Globus pallidus (tissue), 1 donor: ENCODE data around the gene C1orf74.
A peak's percentile ranks its signal among the peaks of the same experiment; 100 is the strongest.

Experiments used
- DNase-seq: peaks from one replicate; pipeline ENCODE4 v3.0.0-alpha.2; 2015; ENCODE audit warnings: low spot score

Gene C1orf74

GRCh38 chr1:209746451-209747165 is 37.8 kb downstream of the C1orf74 start:
- DNase-seq: no peak

- DNase-seq: peak; percentile 47
These were observed 41.2 kb downstream of the C1orf74 start for GRCh38 chr1:209743145-209743482.

DNA sequence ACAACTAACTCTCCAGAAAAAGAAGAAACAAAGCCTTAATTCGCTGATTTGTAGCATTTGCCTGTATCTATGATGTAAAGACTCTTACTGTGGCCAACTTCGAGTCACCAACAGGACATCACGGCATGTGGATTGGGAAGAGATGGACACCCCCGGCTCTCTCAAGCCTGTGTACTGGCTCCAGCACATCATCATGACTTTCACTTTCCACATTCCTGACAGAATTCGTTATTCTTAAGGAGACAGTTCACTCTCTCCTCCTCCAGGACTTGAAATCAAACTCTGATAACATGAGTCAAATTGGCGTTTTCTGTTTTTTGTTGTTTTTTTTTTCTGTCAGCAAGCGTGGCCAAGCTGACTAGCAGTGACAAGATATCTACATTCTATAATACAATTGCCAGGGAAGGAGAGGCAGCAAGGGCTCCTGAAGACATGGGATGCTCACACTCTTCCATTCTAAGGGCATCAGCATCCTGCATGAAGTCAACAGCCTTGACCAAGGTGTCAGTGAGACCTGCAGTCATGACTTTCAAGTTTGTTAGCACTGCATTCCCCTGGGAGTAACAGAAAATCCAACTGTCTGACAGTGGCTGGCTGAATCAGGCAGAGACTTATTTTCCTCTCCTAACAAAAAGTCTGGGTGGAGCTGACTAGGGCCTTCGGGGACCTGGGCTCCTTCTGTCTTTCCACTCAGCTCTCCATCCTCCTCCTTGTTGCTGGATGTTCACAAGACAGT is 41.8 kb downstream of the C1orf74 start:
- no peak for DNase-seq

DNA sequence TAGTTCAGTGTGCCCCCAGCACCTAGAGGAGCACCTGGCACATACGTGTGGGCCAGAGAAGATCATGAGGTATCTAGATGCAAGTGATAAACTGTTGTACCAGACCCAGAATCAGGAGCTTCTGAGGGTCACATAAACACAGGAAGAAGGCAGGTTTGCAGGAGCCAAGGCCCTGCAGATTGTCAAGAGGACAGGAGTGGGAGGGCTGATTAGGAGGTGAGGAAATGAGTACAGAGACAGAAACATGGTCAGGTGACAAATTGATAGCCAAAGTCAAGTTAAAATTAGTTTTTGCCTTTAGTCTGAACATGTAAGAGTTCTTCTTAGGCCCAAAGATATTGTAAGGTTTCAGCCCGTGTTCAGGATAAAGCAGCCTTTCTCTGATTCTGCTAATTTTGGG is 42.5 kb downstream of the C1orf74 start:
- no peak for DNase-seq

GRCh38 chr1:209741193-209741592 is 43.2 kb downstream of the C1orf74 start:
- no peak for DNase-seq

GRCh38 chr1:209738270-209738669 is 46.1 kb downstream of the C1orf74 start:
- no peak for DNase-seq

DNA sequence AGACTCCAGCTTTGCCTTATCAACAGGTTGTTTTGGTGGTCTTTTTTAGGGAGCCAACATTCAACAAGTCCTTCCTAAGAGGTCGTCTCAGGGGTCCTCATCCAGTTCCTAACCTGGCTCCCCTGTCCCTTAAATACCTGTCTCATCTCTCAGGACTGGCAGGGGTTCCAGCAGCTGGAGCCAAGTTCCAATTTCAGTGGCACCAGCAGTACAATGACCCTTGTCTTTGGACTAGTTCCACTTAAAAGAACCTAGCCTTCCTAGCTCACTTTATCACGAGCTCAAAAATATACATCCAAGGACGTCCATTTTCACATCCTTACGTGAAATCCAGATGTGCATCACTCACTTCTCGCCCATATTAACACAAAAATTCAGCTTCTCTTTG is 47.2 kb downstream of the C1orf74 start:
- DNase-seq: no peak

DNA sequence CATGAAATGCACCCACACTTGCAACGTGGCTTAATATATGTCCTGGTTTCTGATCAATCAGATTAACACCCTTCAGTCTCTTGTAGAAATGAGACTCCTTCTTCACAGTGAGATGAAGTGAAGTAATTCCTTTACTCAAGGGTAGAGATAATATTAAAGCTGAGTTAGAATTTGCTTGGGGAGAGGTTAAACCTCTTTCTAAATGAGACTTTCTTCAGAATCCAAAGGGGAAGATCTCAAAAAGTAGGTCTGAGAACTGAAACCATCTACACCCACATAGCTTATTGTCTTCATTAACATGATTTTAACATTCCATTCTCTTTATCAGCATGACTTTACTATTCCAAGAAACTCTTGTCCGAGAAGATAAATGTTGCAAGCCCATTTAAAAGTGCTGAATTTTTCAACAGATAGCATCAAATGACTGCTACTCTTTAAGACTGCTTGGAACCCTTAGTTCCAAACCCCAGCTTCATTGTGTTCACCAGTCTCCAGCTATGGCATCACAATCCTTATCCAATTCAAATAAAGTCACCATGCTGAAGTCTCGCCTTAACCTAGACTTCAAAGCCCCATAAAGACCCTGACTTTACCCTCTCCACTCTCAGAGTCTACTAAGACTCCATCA is 47.8 kb downstream of the C1orf74 start:
- DNase-seq: no peak

DNA sequence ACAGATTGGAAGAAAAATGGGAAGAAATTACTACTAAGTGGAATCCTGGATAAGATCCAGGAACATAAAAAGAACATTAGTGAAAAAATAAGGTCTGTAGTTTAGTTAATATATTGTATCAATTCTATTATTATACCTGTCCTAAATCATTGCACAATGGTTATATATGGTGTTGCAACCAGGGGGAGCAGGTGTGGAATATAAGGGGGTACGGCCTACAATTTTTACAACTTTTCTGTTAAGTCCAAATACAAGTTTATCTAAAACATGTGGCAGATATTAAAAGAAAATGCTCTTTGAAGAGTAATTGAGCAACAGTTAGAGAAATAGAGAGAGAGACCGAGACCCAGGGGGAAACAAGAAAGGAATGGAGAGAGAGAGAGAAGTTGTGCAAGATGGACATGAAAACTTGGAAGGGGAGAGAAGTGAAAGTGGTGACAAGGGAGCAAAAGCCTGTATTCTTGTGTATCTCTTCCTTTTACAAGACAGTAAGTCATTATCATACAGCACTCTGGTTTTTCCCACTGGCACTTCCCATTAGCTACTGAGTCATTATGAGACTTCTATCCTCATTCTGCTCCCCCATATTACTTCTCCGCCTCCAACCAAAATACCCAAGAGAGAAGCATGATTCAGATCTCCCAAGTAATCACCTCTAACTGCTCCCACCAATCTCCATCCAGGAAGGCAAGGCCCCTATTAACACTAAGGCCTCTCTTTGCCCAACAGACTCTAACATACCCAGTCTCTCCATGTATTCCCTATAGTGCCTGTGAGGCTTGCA is 50.8 kb downstream of the C1orf74 start:
- DNase-seq: no peak

GRCh38 chr1:209732725-209733124 is 51.6 kb downstream of the C1orf74 start:
- DNase-seq: no peak

- no peak for DNase-seq
These were observed 54.9 kb downstream of the C1orf74 start for GRCh38 chr1:209729436-209729835.
